CD14-positive monocyte (primary cell): ENCODE data around the gene HES7. TPM values are rescaled to one million over a fixed set of nuclear protein-coding genes. Genes with fewer than 3 reads are reported as not detected.

Experiments used
- DNase-seq, 3 donors: peaks; one replicate each; pipeline ENCODE4 v3.0.0-alpha.2; 2011 to 2022
- H2AFZ ChIP-seq: 2 replicates; pipeline ENCODE4 v1.6.0; 2012; ENCODE audit warnings: mild to moderate bottlenecking, low read depth, low read length, inconsistent platforms; ENCODE audit not compliant: insufficient read depth, poor library complexity, severe bottlenecking
- H3K27ac ChIP-seq, 2 donors: 1 replicate in 1 of 2; 2 replicates in 1 of 2; pipeline ENCODE4 v1.5.1; 2012 to 2013; ENCODE audit warnings: low read length in 2 of 2, control low read depth in 1 of 2, inconsistent platforms in 1 of 2, low read depth in 1 of 2, mild to moderate bottlenecking in 1 of 2
- H3K27me3 ChIP-seq, 2 donors: one replicate each; pipeline versions ENCODE4 v1.6.0 to v1.6.1; 2011 to 2013; ENCODE audit warnings: low read length in 2 of 2; ENCODE audit not compliant: control insufficient read depth in 2 of 2, insufficient read depth in 2 of 2
- H3K36me3 ChIP-seq, 2 donors: replicated peaks in 1 of 2; 1 replicate in 1 of 2; 2 replicates in 1 of 2; pipeline versions ENCODE4 v1.5.1 to v1.6.1; 2012 to 2013; ENCODE audit warnings: low read length in 2 of 2, control low read depth in 1 of 2, inconsistent platforms in 1 of 2, mild to moderate bottlenecking in 1 of 2; ENCODE audit not compliant: insufficient read depth in 2 of 2, control insufficient read depth in 1 of 2
- H3K4me1 ChIP-seq, 2 donors: 1 replicate in 1 of 2; 2 replicates in 1 of 2; pipeline versions ENCODE4 v1.5.1 to v1.6.1; 2012 to 2013; ENCODE audit warnings: low read length in 2 of 2, control low read depth in 1 of 2, inconsistent platforms in 1 of 2, mild to moderate bottlenecking in 1 of 2, moderate library complexity in 1 of 2; ENCODE audit not compliant: insufficient read depth in 2 of 2, control insufficient read depth in 1 of 2
- H3K4me2 ChIP-seq: replicated peaks from 2 replicates; pipeline ENCODE3; 2012; ENCODE audit warnings: low read length, moderate library complexity, mild to moderate bottlenecking; ENCODE audit not compliant: poor library complexity, severe bottlenecking; ENCODE audit errors: extremely low read depth
- H3K4me3 ChIP-seq, 3 experiments: fragments of 200-600 bp in 1 of 3; sonication (generic) in 1 of 3; replicated peaks in 1 of 3; 1 replicate in 2 of 3; 2 replicates in 1 of 3; pipeline ENCODE4 v1.5.1; 2011 to 2013; ENCODE audit warnings: low read length in 3 of 3, mild to moderate bottlenecking in 3 of 3, control low read depth in 2 of 3, low read depth in 2 of 3, inconsistent platforms in 1 of 3, moderate library complexity in 1 of 3
- H3K79me2 ChIP-seq: 2 replicates; pipeline ENCODE4 v1.6.0; 2012; ENCODE audit warnings: mild to moderate bottlenecking, control low read depth, inconsistent platforms, low read length, moderate library complexity; ENCODE audit not compliant: insufficient read depth
- H3K9ac ChIP-seq: 2 replicates; pipeline ENCODE4 v1.6.0; 2017; ENCODE audit warnings: low read length, mild to moderate bottlenecking; ENCODE audit not compliant: insufficient read depth, poor library complexity, severe bottlenecking
- H3K9me3 ChIP-seq, 2 donors: replicated peaks in 1 of 2; 1 replicate in 1 of 2; 2 replicates in 1 of 2; pipeline versions ENCODE4 v1.5.1 to v1.6.1; 2012 to 2013; ENCODE audit warnings: low read length in 2 of 2, control low read depth in 1 of 2; ENCODE audit not compliant: control insufficient read depth in 1 of 2, insufficient read depth in 1 of 2
- H4K20me1 ChIP-seq: 2 replicates; pipeline ENCODE4 v1.6.0; 2012; ENCODE audit warnings: mild to moderate bottlenecking, low read length, control low read depth, moderate library complexity; ENCODE audit not compliant: insufficient read depth
- H3K27ac Mint-ChIP-seq, 7 donors: one replicate each; pipeline ENCODE4 v1.8.0; 2020; ENCODE audit warnings: mild to moderate bottlenecking in 7 of 7, mixed read lengths in 7 of 7, moderate library complexity in 6 of 7, inconsistent platforms in 2 of 7
- H3K27me3 Mint-ChIP-seq, 3 donors: one replicate each; pipeline ENCODE4 v1.8.0; 2021 to 2022; ENCODE audit warnings: low read depth in 3 of 3, mild to moderate bottlenecking in 3 of 3, mixed read lengths in 3 of 3, moderate library complexity in 3 of 3, inconsistent platforms in 1 of 3
- H3K36me3 Mint-ChIP-seq, 2 donors: one replicate each; pipeline ENCODE4 v1.8.0; 2020; ENCODE audit warnings: mixed read lengths in 2 of 2, inconsistent platforms in 1 of 2, mild to moderate bottlenecking in 1 of 2
- H3K4me1 Mint-ChIP-seq: one replicate; pipeline ENCODE4 v1.8.0; 2020; ENCODE audit warnings: mild to moderate bottlenecking, mixed read lengths
- H3K4me3 Mint-ChIP-seq, 2 donors: one replicate each; pipeline ENCODE4 v1.8.0; 2020; ENCODE audit warnings: mild to moderate bottlenecking in 2 of 2, mixed read lengths in 2 of 2, moderate library complexity in 1 of 2
- H3K9me3 Mint-ChIP-seq, 7 donors: one replicate each; pipeline ENCODE4 v1.8.0; 2020 to 2022; ENCODE audit warnings: mixed read lengths in 7 of 7, mild to moderate bottlenecking in 6 of 7, moderate library complexity in 6 of 7, inconsistent platforms in 2 of 7
- CTCF ChIP-seq: fragments of 200-600 bp; IDR thresholded peaks from one replicate; pipeline ENCODE4 v1.8.0; 2022; ENCODE audit warnings: antibody characterized with exemption, mild to moderate bottlenecking
- WGBS: methylation state at CpG from one replicate; pipeline ENCODE4 v1.1.5; 2013; ENCODE audit warnings: missing lambda C conversion rate; ENCODE audit not compliant: insufficient coverage; 5-methylcytosine and 5-hydroxymethylcytosine counted together
- intact Hi-C, 2 donors: fragments of 100-400 bp; cut with micrococcal nuclease; formaldehyde crosslinking; loops; one replicate each; pipeline versions ENCODE4 v1.15.0 to v1.15.1; 2023
- polyA plus RNA-seq, 3 donors: library from polyadenylated mRNA; depleted of rRNA in 1 of 3; unstranded in 2 of 3; stranded (reverse) in 1 of 3; fragments of 300-500 nt in 2 of 3; fragments of >200 nt in 1 of 3; fragmentation: Illumina TruSeq in 2 of 3; gene quantifications; 1 replicate in 2 of 3; 2 replicates in 1 of 3; pipeline ENCODE4 v1.2.3, GENCODE V29; 2012 to 2021

The HES7 gene
- polyA plus RNA-seq, 3 donors, result not detected

GRCh38 chr17:8143581-8144400 is 19.9 kb upstream of the HES7 start:
- no peak for DNase-seq
- H3K4me3 ChIP-seq, result no peak overlapping the region
- H3K36me3 ChIP-seq, result peaks cover 82 to 88% of the 10 kb centered on the region in 2 donors
- no peak for TF ChIP-seq CTCF
- intact Hi-C loops, result no loop called here
- Mint-ChIP-seq H3K36me3 (peaks cover 76 to 87% of the 10 kb centered on the region in 2 donors), H3K27me3 (peaks cover 0 to 3% (median 2%) of the 10 kb centered on the region in 3 donors), H3K4me3 (peak overlapping the region in 1 of 2 donors; percentile 31), H3K4me1 (no peaks in the 10 kb centered on the region), H3K9me3 (no peaks in the 10 kb centered on the region), H3K27ac (peak overlapping the region in 3 of 7 donors; percentile 7 to 80 (median 18))
- no peak overlapping the region for H2AFZ ChIP-seq
- no peak overlapping the region for H3K27ac ChIP-seq
- H3K27me3 ChIP-seq, result no peaks in the 10 kb centered on the region
- H3K4me1 ChIP-seq, result peaks cover 20 to 24% of the 10 kb centered on the region in 2 donors
- H3K4me2 ChIP-seq, result no peak overlapping the region
- no peaks in the 10 kb centered on the region for H3K9me3 ChIP-seq
- H3K9ac ChIP-seq, result no peak overlapping the region
- no peaks in the 10 kb centered on the region for H3K79me2 ChIP-seq
- WGBS, result 93% methylated on average over 13 of the region's 22 CpGs
- peaks cover 100% of the 10 kb centered on the region for H4K20me1 ChIP-seq

GRCh38 chr17:8142887-8143580 is 19.1 kb upstream of the HES7 start:
- no peaks in the 10 kb centered on the region for H3K9me3 Mint-ChIP-seq
- H4K20me1 ChIP-seq, result peaks cover 93% of the 10 kb centered on the region
- H2AFZ ChIP-seq, result no peak overlapping the region
- WGBS, result 97% methylated on average over 11 of the region's 15 CpGs
- intact Hi-C loops, result no loop called here
- no peaks in the 10 kb centered on the region for H3K4me1 Mint-ChIP-seq
- H3K4me1 ChIP-seq, result peaks cover 28 to 32% of the 10 kb centered on the region in 2 donors
- no peaks in the 10 kb centered on the region for H3K9me3 ChIP-seq
- DNase-seq, result peak in 1 of 3 donors; percentile 2
- H3K27me3 ChIP-seq, result no peaks in the 10 kb centered on the region
- peaks cover 0 to 3% (median 2%) of the 10 kb centered on the region in 3 donors for H3K27me3 Mint-ChIP-seq
- H3K4me3 Mint-ChIP-seq, result no peak overlapping the region
- no peak overlapping the region for H3K27ac Mint-ChIP-seq
- H3K79me2 ChIP-seq, result no peaks in the 10 kb centered on the region
- no peak overlapping the region for H3K9ac ChIP-seq
- H3K36me3 ChIP-seq, result peaks cover 75 to 81% of the 10 kb centered on the region in 2 donors
- TF ChIP-seq CTCF, result no peak
- H3K27ac ChIP-seq, result no peak overlapping the region
- no peak overlapping the region for H3K4me3 ChIP-seq
- peaks cover 70 to 80% of the 10 kb centered on the region in 2 donors for H3K36me3 Mint-ChIP-seq
- no peak overlapping the region for H3K4me2 ChIP-seq
